KMS-11 (cell line): ENCODE data around the gene TSPAN15.

ENCODE experiments used
- H2AFZ ChIP-seq: fragments of 200-600 bp; sonication (generic); 2 replicates; pipeline ENCODE4 v1.6.1; 2016; ENCODE audit warnings: antibody characterized with exemption, mixed run types, low read depth
- H3K27ac ChIP-seq: fragments of 200-600 bp; sonication (generic); 2 replicates; pipeline ENCODE4 v1.6.1; 2016; ENCODE audit warnings: mild to moderate bottlenecking, mixed run types
- H3K27me3 ChIP-seq: fragments of 200-600 bp; sonication (generic); 2 replicates; pipeline ENCODE4 v1.6.1; 2017; ENCODE audit warnings: mild to moderate bottlenecking, low read depth, mixed run types, moderate library complexity; ENCODE audit not compliant: insufficient read depth
- H3K36me3 ChIP-seq: fragments of 200-600 bp; sonication (generic); 2 replicates; pipeline ENCODE4 v1.6.1; 2017; ENCODE audit warnings: mild to moderate bottlenecking, mixed run types; ENCODE audit not compliant: insufficient read depth
- H3K4me1 ChIP-seq: fragments of 200-600 bp; sonication (generic); 2 replicates; pipeline ENCODE4 v1.6.1; 2016; ENCODE audit warnings: mild to moderate bottlenecking, low read depth, mixed run types; ENCODE audit not compliant: poor library complexity, severe bottlenecking
- H3K4me2 ChIP-seq: fragments of 200-600 bp; sonication (generic); 2 replicates; pipeline ENCODE4 v1.7.0; 2016; ENCODE audit warnings: mild to moderate bottlenecking, mixed run types
- H3K4me3 ChIP-seq: fragments of 200-600 bp; sonication (generic); IDR thresholded peaks from 2 replicates; pipeline ENCODE4 v1.6.1; 2017; ENCODE audit warnings: low read depth, low read length, mixed read lengths; ENCODE audit not compliant: insufficient read depth
- H3K79me2 ChIP-seq: fragments of 200-600 bp; sonication (generic); 2 replicates; pipeline ENCODE4 v1.6.1; 2016; ENCODE audit warnings: low read depth, mixed run types; ENCODE audit not compliant: insufficient read depth
- H3K9ac ChIP-seq: fragments of 200-600 bp; sonication (generic); 2 replicates; pipeline ENCODE4 v1.6.1; 2016; ENCODE audit warnings: mild to moderate bottlenecking, mixed run types
- H4K20me1 ChIP-seq: fragments of 200-600 bp; sonication (generic); 2 replicates; pipeline ENCODE4 v1.6.1; 2016; ENCODE audit warnings: mild to moderate bottlenecking, mixed run types; ENCODE audit not compliant: insufficient read depth
- TF ChIP-seq, protein P1 (sequence below): fragments of 200-600 bp; sonication (generic); conservative IDR thresholded peaks from 2 replicates; pipeline ENCODE4 v1.6.1; 2017; ENCODE audit warnings: low read depth, mild to moderate bottlenecking, antibody characterized with exemption, low read length, moderate library complexity, mixed read lengths

Gene TSPAN15

DNA sequence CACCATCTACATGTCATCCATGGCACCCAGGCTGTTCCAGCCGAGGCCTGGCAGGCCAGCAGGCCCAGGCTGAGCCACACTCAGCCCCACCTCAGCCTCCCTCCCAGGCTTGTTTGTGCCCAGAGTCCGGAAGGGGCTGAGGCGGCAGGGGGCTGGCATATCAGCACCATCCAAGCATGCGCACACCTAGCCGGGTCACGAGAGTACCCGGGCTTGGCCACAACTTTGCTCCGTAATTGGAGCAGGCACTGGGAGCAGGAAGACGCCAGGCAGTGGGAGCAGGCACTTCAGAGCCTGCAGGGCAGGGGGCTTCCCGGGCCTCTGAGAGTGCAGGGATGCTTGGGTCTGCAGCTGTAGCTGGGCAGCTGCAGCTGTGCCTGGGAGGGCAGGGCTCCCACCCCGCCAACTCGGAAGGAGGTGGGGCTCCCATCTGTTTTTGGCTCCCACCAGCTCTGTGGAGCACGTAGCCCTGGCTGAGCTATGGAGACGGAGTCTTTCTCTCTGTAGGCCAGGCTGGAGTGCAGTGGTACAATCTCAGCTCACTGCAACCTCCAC is 15.2 kb upstream of the TSPAN15 start:
- Histone ChIP-seq H2AFZ (no peak overlapping the region), H3K36me3 (no peaks in the 10 kb centered on the region), H3K27me3 (0 out of 2 replicates have a peak, but pooled peaks cover 4% of the 10 kb centered on the region), H3K4me1 (no peaks in the 10 kb centered on the region), H3K27ac (no peak overlapping the region), H3K4me2 (no peak overlapping the region), H3K79me2 (no peaks in the 10 kb centered on the region), H3K9ac (no peak overlapping the region), H4K20me1 (no peaks in the 10 kb centered on the region), H3K4me3 (no peak overlapping the region)
- TF ChIP-seq, protein P1, sequence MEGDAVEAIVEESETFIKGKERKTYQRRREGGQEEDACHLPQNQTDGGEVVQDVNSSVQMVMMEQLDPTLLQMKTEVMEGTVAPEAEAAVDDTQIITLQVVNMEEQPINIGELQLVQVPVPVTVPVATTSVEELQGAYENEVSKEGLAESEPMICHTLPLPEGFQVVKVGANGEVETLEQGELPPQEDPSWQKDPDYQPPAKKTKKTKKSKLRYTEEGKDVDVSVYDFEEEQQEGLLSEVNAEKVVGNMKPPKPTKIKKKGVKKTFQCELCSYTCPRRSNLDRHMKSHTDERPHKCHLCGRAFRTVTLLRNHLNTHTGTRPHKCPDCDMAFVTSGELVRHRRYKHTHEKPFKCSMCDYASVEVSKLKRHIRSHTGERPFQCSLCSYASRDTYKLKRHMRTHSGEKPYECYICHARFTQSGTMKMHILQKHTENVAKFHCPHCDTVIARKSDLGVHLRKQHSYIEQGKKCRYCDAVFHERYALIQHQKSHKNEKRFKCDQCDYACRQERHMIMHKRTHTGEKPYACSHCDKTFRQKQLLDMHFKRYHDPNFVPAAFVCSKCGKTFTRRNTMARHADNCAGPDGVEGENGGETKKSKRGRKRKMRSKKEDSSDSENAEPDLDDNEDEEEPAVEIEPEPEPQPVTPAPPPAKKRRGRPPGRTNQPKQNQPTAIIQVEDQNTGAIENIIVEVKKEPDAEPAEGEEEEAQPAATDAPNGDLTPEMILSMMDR, result no peak

DNA sequence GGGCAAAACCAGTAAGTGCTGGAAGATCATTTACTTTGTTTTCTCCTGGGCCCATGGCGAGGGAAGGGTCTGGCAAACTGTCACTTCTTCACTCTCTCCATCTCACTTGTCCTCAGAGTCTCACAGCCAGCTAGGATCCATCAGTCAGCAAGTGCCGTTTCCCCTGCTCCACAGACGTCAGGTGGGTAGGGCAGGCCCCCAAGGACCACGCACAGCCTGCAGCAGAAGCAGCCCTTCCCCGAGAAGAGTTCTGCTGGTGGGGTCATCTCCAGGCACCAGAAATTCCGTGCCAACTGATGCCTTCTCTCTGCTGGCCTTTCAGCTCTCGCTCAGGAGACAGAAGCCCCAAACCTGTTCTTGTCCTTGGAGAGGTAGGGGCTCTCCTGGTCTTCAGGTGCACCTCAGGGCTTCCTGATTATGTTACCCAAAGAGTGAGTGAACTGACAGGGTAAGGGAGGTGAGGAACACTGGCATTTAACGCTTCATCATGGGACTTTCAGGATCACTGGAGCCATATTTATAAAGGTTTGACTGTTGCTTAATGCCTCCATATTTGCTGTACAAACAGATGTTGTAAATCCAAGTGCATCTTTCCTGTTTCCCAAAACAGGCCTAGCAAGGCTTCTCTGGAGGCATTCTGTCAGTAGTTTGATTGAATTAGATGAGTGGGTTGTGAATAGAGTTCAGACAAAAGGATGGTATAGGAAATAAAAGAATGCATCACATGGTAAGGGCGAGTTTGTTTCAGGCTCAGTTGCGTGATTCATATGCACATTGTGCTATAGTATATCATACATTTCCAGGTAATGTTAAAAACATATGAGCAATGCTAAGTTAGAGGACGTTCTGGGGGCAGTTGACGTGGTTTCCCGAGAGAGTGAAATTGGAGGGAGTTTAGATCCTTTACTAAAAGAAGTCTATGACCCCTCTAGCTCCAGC is 13.7 kb upstream of the TSPAN15 start:
- Histone ChIP-seq H3K27ac (no peak overlapping the region), H3K9ac (no peak overlapping the region), H3K4me3 (no peak overlapping the region), H3K27me3 (0 out of 2 replicates have a peak, but pooled peaks cover 4% of the 10 kb centered on the region), H3K4me1 (no peaks in the 10 kb centered on the region), H3K36me3 (no peaks in the 10 kb centered on the region), H3K79me2 (no peaks in the 10 kb centered on the region), H4K20me1 (no peaks in the 10 kb centered on the region), H2AFZ (no peak overlapping the region), H3K4me2 (no peak overlapping the region)
- TF ChIP-seq, protein P1, result no peak

DNA sequence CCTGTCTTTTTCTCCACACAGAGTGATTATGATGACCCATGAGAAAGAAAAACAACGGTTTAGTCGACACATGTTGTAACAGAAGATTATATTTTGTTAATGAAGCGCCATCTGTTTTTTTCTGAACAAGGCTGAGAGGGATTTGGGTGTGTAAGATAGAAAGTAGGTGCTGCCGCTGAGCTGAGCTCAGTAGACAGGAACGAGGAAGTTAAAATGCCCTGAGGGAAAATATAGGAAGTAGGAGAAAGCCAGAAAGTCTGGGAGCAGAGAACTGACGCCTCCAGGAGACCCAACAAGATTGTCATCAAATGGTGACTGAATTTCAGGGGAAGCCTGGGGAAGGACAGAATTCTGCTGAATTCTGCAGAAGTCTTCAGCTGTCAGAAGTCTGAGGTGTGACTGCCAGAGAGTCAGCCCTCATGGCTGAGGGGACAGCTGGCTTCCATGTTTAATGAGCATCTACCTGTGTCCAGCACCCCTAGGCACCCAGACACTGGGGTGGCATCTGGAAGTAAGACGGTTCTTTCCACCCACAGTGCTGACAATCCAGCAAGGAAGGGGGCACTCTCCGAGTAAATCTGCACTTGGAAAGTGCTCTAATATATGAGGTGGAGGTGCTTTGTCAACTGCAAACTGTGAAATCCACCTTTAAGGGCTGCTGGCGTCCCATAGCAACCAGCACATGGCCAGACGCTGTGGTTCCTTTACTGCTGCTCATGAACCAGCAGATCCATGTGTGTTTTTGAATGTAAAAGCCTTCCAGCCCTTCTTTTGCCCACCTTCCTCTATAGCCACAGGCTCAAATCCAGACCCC is 12.5 kb upstream of the TSPAN15 start:
- TF ChIP-seq, protein P1, result no peak
- Histone ChIP-seq H3K9ac (no peak overlapping the region), H3K79me2 (no peaks in the 10 kb centered on the region), H3K4me2 (no peak overlapping the region), H3K36me3 (no peaks in the 10 kb centered on the region), H2AFZ (no peak overlapping the region), H4K20me1 (no peaks in the 10 kb centered on the region), H3K27ac (no peak overlapping the region), H3K27me3 (0 out of 2 replicates have a peak, but pooled peaks cover 4% of the 10 kb centered on the region), H3K4me3 (no peak overlapping the region), H3K4me1 (no peaks in the 10 kb centered on the region)

DNA sequence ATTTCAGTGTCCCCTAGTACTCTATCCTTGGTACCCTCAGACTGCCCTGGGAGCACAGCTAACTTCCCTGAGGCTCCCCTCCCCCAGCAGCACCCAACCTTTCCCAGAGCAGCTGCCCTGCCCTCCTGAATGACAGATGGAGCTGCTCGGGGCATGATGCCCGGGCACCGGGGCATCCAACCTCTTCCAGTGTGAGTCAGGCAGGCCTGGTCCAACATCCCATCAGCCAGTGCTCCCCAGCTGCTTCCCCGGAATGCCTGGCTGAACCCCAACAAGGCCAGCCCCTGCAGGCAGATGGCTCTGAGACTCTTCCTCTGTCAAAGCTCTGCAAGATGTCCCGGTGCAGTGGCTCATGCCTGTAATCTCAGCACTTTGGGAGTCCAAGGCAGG is 11.9 kb upstream of the TSPAN15 start:
- Histone ChIP-seq H3K27me3 (0 out of 2 replicates have a peak, but pooled peaks cover 4% of the 10 kb centered on the region), H3K4me1 (no peaks in the 10 kb centered on the region), H4K20me1 (no peaks in the 10 kb centered on the region), H3K79me2 (no peaks in the 10 kb centered on the region), H3K27ac (no peak overlapping the region), H3K36me3 (no peaks in the 10 kb centered on the region), H3K4me3 (no peak overlapping the region), H3K9ac (no peak overlapping the region), H3K4me2 (no peak overlapping the region), H2AFZ (no peak overlapping the region)
- TF ChIP-seq, protein P1, result no peak
